ENCODE results near the gene ATP11C. TPM values are rescaled to one million over a fixed set of nuclear protein-coding genes. Genes with fewer than 3 reads are reported as not detected.

Gene ATP11C
- total RNA-seq, 6 experiments from 2014 or later: 25.1 to 38.6 (median 35.7) TPM

- no peak for DNase-seq
- Mint-ChIP-seq H3K27me3 (ENCODE audit: insufficient read depth) (no peaks in the 10 kb centered on the region; the same call in 1 of the 2 replicates), H3K9me3 (no peaks in the 10 kb centered on the region), H3K27ac (peak overlapping the region; percentile 55; the same call in 1 of the 2 replicates), H3K36me3 (ENCODE audit: low read depth) (no peaks in the 10 kb centered on the region), H3K4me3 (no peak overlapping the region; the same call in 1 of the 2 replicates), H3K4me1 (ENCODE audit: low read depth) (peaks cover 41% of the 10 kb centered on the region)
- TF ChIP-seq CTCF (IDR thresholded peaks at IDR 0.05): no peak
These were observed 27.1 kb downstream of the ATP11C start for GRCh38 chrX:139905743-139906142.

DNA sequence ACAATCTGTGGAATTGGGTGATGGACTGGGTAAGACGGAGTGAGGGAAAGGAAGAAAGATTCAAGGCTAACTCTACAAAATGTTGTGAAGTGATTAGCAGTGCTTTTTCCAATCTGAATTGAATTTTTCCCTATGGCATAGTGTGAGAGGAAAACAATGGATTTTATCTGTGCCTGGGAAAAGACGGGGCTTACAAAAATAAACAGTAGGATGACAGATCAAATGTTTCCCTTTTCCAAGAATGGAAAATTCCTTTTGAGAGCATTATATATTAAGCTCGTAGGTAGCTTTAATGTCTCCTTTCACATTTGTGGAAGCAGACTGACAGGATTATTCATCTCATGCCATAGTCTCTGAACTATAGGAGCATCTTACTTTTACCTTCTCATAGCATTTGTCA lies 27.8 kb downstream of the ATP11C start:
- TF ChIP-seq CTCF (IDR thresholded peaks at IDR 0.05): no peak
- DNase-seq: no peak
- Mint-ChIP-seq H3K4me3 (peak overlapping the region; percentile 45), H3K9me3 (no peaks in the 10 kb centered on the region), H3K4me1 (ENCODE audit: low read depth) (peaks cover 40% of the 10 kb centered on the region), H3K27me3 (ENCODE audit: insufficient read depth) (no peaks in the 10 kb centered on the region; the same call in 1 of the 2 replicates), H3K36me3 (ENCODE audit: low read depth) (no peaks in the 10 kb centered on the region), H3K27ac (peak overlapping the region; percentile 55)

DNA sequence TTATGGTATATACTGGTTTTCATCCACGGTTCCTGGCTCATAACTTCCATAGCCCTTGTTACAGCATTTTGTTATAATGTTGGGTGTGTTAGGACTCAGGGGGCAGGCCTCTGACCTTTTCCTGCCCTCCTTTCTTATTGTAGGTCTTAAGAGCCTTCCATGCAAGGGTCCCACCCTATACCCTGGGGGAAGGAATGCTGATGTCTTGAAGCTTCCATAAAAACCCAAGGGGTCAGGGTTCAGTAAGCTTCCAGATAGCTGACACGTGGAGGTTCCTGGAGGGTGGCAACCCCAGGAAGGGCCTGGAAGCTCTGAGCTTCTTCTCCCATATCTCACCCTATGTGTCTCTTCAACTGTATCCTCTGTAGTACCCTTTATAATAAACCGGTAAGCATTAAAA lies 29.6 kb downstream of the ATP11C start:
- Mint-ChIP-seq H3K27me3 (ENCODE audit: insufficient read depth) (no peaks in the 10 kb centered on the region; the same call in 1 of the 2 replicates), H3K27ac (no peak overlapping the region), H3K4me3 (no peak overlapping the region), H3K9me3 (no peaks in the 10 kb centered on the region), H3K36me3 (ENCODE audit: low read depth) (no peaks in the 10 kb centered on the region), H3K4me1 (ENCODE audit: low read depth) (peaks cover 37% of the 10 kb centered on the region)
- TF ChIP-seq CTCF (IDR thresholded peaks at IDR 0.05): no peak
- no peak for DNase-seq

- Mint-ChIP-seq H3K4me1 (ENCODE audit: low read depth) (peaks cover 37% of the 10 kb centered on the region), H3K9me3 (no peaks in the 10 kb centered on the region), H3K4me3 (no peak overlapping the region), H3K36me3 (ENCODE audit: low read depth) (no peaks in the 10 kb centered on the region), H3K27ac (no peak overlapping the region), H3K27me3 (ENCODE audit: insufficient read depth) (no peaks in the 10 kb centered on the region; the same call in 1 of the 2 replicates)
- DNase-seq: no peak
- no peak for TF ChIP-seq CTCF (IDR thresholded peaks at IDR 0.05)
These were observed 30.3 kb downstream of the ATP11C start for GRCh38 chrX:139902559-139902958.

- Mint-ChIP-seq H3K27ac (peak overlapping the region; percentile 9; the same call in 1 of the 2 replicates), H3K4me1 (ENCODE audit: low read depth) (peaks cover 25% of the 10 kb centered on the region), H3K4me3 (no peak overlapping the region), H3K27me3 (ENCODE audit: insufficient read depth) (no peaks in the 10 kb centered on the region), H3K36me3 (ENCODE audit: low read depth) (no peaks in the 10 kb centered on the region; the same call in 1 of the 2 replicates), H3K9me3 (no peaks in the 10 kb centered on the region)
- no peak for DNase-seq
- no peak for TF ChIP-seq CTCF (IDR thresholded peaks at IDR 0.05)
These were observed 34.5 kb downstream of the ATP11C start for GRCh38 chrX:139898334-139898733.

- Mint-ChIP-seq H3K4me3 (no peak overlapping the region), H3K27me3 (ENCODE audit: insufficient read depth) (no peaks in the 10 kb centered on the region), H3K4me1 (ENCODE audit: low read depth) (peaks cover 51% of the 10 kb centered on the region), H3K9me3 (no peaks in the 10 kb centered on the region), H3K27ac (peak overlapping the region; percentile 78), H3K36me3 (ENCODE audit: low read depth) (no peaks in the 10 kb centered on the region; the same call in 1 of the 2 replicates)
- no peak for DNase-seq
- TF ChIP-seq CTCF (IDR thresholded peaks at IDR 0.05): no peak
These were observed 40.3 kb downstream of the ATP11C start for GRCh38 chrX:139892512-139892911.
